Stimulated activated CD8-positive, alpha-beta memory T cell treated with anti-CD3 and anti-CD28 coated beads, Interleukin-4, amount 100 ng/mL, for 48 hours (primary cell): Measurements from ENCODE around the gene LIF.

Source experiments
- DNase-seq: peaks from one replicate; pipeline ENCODE4 v3.0.0-alpha.2; 2020

The LIF gene

DNA sequence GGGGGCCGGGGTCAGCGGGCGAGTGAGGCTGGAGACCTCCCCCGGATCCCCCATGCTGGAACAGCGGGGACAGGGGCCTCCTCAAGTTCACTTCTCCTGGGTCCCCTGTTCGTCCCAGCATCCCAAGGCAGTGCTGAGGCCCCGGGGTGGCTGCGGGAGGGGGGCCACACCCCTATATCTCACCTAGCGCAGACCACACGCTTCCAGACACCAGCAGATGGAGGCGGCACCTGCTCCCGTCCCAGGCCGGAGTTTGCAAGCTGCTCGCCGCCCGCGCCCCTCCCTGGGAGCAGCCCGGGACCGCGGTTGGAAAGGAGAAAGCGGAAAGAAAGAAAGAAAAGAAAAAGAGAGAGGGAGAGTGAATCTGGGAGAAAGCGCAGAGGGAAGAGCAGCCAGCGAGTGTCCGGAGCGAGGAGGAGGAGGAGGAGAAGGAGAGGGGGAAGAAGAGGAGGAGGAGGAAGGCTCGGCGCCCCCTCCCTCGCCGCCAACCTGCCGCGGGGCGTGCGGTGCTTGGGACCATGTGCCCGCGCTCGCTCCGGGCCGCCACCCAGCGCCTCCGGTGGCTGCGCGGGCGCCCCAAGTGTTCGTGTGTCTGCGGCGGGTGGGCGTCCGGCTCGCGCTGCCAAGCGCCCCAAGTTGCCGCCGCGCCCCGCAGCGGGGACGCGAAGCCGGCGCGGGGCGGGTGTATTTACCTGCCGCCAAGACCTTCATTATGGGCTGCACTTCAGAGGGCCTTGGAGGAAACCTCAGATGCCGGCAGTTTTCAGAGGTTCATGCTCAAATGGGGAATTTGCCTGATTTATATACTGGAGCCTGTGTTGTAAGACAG, at the start of gene LIF:
TSS of gene LIF (minus strand) at position 775 of the 829 bp plus-strand sequence. CDS start at position 711, 64 bp downstream.
- peak; percentile 70 for DNase-seq

DNA sequence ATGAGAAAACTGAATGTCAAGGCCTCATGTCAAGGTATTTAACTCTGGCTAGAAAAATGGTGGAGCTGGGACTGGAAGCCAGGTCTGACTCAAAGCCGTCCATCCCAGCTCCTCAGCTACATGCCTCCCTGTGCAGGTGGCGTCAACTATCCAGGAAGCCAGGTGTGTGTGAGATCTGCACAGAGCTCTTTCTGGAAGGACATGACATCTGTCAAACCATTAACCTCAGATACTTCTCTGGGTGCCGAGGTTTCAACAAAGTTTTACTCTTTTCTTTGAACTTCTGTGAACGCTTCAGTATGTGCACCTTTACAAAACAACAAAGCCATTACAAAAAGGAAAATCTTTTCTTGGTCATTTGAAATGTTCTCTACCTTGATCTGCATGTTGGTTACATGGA, 49.8 kb upstream of the LIF start:
- no peak for DNase-seq

DNA sequence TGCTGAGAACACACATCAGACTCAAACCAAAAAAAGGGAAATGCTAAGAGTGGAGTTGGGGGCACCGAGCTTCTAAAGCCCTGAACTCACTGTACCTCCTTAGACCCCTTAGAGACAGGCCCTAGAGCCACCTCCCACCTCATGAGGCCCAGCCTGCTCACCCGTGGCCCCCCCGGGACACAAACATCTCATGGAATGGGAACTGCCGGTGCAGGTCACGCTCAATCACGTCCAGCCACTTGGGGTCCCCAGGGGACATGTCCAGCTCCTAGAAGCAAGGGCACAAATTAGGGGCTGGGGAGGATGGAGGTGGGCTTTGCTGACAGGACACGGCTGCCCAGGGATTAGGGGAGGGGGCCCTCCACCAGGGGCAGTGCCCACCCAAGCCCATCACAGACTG, 49.0 kb upstream of the LIF start:
- DNase-seq, result no peak

DNA sequence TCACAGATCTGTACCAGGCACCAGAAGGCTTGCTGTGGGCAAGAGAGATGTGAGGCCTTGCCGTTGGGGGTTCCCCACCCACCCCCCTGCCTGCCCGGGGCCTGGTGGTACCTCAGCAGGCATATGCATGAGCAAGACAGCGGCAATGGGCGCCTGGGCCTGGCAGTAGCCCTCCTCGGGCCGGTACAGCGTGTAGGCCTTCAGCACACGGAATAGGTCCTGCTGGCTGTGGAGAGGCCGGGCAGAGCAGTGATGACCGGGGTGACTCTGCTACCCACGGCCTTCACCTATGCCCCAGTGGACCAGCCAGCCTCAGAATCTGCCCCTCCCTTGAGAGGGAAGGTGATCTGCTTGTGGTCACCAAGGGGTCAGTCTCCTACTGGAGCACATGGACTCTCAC, 48.3 kb upstream of the LIF start:
- no peak for DNase-seq

DNA sequence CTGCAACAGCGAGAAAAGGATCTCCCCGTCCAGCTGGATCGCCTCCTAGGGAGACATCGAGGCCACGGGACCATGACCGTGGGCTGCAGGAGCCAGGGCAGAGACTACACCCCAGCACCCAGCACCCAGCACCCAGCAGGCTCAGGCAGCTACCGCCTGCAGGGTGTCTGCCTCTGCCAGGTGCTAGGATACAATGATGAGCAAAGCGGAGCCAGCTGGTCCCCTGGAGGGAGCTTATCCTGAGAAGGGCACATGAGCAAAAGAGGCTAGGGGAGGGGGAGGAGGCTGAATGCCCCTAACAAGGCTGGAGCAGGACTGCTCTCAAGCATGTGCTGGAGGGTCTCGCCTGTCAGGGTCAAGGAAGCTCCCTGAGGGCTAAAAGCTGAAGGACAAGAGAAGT, 47.5 kb upstream of the LIF start:
- no peak for DNase-seq

DNA sequence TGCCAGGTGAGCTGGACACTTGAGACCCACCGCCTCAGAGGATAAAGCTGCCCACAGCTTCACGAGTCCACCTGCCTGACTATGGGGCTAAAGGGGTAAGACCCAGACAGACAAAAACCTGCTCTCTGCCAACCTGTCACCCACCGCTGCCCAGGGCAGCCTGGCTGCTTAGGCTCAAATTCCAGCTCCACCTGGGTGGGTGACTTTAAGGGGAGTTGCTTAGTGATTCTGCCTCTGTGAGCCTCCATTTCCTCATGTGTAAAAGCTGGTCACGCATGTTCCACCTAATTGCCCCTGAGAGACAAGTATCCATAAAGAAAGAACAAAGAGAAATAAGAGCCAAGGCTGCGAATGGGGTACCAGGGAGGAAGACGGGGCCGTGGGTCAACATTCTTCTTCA, 46.5 kb upstream of the LIF start:
- DNase-seq, result no peak

DNA sequence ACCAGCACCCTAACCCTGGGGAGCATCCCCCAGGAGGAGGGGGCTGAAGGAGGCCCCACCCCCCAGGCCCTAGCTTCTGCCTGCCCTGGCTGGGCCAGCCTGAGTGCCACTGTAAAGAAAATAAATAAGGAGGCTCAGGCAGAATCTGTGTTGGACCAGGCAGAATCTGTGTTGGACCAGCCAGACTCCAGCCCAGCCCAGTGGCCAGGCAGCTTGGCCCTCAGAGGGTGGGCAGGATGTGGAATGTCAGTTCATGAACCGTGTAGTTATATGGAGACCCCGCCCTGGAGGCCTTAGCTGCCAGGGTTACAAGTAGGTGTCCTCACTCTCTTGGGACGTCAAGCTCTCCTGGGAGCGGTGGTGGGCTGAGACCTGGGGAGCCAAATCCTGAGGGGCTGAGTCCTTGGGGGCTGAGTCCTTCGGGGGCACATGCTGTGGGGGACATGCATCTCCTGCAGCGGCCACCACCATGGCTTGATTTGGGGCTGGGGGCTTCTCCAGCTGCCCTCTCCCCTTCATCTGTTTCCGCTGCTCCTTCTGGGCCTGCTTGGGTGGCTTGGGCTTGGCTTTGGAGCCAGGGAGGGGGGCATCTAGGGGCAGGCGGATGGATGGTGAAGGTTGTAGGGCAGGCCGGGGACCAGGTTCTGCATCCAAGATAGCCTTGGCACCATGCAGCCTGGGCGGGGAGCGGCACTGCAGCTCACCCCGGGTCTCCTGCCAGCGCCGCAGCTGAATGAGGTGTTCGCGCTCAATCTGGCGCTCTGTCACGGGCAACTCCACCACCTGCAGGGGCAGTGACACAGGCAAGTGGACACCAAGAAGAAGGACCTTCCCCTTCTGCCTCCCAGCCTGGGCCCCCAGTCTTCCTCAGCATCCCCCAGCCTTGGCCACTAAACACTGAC, 45.8 kb upstream of the LIF start:
- DNase-seq, result no peak

DNA sequence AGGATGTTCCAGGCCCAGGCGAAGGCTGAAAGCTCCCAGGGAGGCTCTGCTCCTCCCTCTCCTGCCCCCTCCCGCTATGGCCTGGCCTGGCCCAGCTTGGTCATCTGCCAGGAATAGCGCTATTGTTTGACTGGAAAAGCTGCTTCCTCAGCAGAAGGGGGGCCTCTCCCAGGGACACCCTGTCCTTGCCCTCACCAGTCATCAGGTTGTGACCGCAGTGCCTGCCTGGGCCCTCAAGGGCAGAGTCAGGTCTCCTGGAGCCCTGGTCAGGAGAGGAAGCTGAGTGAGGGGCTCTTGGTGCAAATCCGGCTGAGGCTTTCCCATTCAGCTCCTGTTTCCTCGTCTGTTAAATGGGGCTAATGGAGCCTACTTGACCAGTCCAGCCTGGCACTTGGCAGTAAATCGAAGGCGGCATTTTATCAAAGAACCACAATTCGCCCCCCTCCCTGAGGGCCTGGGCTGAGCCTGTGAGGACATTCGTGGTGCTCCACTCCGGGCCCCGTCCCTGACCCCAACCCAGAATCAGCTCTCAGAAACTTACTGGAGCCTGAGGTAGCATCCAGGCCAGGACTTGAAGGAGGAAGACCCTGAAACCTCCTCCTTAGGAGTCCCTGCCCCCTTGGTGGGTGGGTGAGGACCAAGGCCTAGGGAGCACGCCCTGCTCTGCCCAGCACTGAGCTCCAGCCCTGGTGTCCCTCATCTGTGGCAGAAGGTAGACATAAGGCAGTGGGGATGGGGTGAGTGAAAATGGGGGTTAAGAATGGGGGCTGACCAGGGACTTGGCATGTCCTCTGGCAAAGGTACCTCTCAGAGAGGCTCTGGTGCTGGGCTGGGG, 44.7 kb upstream of the LIF start:
- DNase-seq, result no peak

DNA sequence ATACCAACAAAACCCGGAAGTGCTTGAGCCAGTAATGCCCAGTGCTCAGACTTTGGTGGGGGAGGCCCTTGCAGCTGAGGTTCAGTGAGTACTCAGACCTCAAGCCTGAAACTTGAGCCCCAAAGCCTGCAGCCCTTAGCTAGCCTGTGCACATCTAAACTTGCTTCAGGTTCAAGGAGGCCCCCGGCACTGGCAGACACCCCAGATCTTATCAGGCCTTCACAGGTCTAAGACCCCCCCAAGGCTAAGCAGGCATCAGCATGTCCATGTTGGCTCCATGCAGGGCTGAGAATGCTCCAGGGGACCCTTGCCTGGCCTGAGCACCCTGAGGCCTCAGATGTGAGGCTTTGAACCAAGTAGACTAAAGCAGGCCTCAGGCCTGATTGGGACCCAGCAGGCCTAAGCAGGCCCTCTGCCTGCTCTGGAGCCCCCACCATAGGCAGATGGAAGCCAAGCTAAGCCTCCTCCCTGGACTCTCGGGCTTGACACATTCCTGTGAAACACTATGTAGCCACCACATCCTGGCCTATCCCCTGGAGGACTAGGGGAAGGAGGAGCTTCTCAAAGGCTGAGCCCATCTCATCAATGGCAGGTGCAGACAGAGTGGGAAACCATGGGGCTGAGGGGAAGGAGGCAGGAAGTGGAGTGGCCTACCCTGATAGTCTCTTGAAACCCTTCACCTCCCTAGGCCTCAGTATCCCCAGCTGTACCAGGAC, 43.9 kb upstream of the LIF start:
- no peak for DNase-seq

DNA sequence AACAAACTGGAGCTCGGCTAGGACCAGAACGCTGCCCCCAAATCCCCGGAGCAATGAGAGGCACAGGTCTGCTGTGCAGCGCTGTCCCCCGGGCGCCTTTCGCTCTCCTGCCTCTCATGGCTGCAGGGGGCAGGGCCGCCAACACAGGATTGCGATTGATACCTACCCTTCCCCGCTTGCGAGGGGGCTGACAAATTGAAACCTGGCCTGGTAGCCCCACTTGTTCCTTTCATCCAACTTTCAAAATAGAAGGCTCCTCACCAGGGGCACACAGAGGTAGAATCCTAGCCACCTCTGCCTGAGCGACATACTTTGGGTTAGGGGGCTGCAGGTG, 43.4 kb upstream of the LIF start:
- DNase-seq, result no peak

DNA sequence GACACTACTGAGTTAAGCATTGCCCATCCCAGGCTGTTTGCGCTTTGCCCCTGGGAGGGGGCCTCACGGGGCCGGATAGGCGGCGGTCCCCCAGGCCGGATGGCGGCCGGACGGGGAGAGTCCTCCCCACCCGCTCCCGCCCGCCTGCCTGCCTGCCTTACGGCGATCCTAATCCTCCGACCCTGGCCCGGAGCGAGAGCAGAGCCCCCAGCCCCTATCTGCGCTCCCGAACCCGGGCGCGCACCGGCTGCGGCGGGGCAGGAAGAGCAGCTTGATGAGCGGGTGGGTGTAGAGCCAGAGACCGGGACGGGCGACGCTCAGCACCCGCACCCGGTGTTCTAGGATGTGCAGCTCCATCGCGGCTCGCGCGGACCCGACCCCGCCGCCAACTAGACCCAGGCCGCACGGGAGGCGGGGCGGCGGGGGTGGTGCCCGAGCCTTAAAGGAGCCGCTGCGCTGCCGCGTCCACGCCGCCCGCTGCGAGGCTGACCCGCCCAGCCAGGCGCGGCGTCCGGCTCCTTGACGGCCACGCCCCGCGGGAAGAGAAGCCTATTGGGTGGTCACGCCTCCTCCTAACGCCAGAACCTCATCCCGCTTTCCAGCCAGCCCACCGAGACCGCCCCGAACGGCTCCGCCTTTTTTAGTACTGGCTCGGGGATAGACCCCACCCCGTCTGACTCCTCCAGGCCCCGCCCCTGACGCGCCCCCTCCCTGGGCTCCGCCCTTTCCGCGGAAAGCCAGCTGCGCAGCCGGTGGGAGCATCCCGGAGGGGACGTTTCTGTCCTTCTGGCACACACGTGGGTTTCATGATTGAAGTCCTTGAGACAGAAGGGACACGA, 42.8 kb upstream of the LIF start, which contains the start of gene CASTOR1:
TSS of gene CASTOR1 (minus strand) at position 365 of the 839 bp plus-strand sequence. CDS start at position 357, 8 bp downstream.
- DNase-seq, result peak; percentile 96

DNA sequence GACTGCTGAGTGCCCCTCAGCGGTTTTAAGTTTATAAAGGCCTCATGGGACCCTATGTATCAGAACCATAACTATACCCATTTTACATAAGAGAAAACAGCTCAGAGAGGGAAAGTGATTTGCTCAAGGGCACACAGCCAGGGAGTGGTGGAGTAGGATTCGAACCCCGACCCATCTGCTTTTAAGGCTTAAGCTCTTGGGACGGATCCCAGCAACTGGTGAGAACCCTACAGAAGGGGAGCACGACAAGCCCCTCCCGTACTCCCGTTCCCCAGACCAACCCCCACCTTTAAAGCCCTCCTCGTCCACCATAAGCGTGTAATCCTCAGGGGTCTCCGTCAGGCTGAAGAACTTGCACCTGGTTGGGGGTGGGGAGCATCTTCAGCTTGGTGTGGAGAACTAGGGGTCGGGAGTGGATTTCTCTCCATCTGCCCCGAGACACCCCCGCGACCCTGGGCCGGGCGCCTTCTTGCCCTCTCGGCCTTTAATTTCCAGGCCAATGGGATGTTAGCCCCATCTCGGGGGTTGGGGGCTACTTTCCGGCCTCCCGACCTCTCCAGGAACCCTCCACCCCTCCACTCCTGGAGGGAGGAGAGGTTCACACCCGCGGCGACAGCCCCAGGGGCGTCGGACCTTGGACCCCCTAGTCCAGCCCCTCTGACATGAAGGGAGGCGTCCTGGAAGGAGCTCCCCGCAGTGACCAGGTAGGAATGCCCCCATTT, 42.0 kb upstream of the LIF start:
- DNase-seq, result no peak

DNA sequence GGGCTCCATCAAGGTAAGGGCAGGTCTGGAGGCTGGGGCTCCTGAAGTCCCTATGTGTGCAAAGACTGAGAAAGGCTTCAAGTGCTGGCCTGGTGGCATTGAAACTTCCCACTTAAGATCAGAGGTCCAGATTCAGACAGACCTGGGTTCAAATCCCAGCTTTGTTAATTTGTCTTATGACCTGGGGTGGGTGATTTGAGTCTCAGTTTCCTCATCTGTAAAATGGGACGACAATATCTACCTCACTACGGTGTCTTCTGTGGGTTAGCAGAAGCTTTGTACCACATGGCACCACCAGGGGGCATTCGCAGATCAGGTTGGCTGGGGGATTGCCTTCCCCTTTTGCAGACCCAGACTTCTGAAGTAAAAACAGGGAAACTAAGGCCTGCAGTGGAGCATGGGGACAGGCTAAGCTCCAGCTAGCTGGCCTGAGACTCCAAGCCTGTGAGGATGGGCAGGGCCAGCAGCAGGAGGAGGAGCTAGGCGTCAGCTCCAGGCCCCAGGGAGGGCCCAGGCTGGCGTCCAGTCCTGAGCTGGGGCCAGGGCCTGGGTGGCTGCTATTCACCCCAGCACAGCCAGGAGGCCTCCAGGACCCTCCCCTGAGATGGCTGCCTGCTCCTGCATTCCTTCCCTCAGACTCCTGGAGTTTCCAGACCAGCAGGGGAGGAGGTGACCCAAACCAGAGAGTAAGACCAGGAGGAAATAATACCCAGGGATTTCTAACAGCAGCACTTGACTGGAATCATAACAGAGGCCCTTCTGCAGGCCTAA, 41.3 kb upstream of the LIF start:
- peak; percentile 95 for DNase-seq

DNA sequence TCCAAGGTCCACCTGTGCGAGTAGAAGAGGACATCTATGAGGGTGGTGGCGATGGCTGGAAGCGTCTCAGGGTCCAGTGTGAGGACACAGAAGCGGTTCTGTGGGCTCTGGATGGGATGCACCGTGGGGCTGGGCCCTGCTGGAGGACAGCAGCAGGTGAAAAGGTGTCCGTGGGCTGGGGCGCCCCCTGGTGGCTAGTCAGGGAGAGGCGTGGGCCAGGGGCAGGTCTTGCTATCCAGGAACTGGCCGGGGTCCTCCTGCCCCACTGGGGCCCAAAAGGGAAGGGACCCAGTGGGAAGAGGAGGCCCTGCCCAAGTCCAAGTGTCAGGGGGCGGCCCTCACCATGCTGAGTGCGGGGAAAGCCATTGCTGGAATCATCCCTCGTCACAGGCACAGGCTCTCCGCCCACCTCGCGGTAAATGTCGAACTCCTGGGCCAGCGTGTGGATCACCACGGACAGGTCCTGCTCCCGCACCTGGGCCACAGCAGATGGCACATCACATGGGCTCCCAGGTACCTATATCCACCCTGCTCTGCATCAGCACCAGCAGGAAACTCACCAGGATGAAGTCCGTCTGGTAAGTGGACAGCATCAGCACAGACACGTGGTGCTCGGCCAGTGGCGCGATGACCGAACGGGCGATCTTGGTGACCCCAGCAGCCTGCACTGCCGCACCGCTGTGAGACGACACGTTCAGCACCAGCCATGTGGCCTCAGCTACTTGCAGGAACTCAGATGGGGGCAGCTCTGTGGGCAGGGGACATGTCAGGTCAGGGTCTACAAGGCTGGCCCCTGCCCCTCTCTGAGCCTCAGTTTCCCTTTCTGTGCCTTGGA, 40.5 kb upstream of the LIF start:
- DNase-seq, result peak; percentile 95

DNA sequence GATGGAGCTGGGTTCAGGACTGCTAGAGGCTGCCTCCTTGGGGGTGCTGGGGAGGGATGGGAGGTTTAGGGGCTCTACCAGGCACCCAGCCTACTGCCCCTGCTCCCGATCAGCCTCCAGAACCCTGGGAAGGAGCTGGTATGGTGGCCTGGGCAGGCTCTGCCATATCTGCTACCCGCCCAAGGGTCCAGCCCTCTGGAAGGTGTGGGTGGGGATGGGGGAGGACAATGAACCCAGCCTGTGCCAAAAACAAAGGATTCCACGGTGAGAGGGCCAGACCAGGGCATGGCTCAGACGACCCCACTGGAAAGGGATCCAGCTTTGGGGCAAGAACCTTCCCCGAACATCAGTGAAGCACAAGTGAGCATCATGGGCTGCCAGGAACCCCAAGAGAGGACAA, 39.8 kb upstream of the LIF start:
- DNase-seq, result no peak

DNA sequence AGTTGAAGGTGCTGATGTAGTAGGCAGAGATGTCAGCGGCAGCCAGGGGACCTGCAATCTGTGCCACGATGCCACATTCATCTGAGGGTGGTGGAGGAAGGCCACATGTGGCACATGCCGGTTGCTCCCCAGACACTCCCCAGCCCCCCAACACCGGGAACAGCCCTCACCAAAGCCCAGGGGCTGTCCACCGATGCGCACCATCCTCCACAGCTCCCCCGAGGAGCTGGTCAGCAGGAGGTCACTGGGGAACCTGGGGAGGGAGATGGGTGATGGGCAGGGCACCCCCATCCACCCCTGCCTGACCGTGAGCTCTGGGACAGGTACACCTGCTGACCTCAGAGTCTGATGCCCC, 39.3 kb upstream of the LIF start:
- no peak for DNase-seq

DNA sequence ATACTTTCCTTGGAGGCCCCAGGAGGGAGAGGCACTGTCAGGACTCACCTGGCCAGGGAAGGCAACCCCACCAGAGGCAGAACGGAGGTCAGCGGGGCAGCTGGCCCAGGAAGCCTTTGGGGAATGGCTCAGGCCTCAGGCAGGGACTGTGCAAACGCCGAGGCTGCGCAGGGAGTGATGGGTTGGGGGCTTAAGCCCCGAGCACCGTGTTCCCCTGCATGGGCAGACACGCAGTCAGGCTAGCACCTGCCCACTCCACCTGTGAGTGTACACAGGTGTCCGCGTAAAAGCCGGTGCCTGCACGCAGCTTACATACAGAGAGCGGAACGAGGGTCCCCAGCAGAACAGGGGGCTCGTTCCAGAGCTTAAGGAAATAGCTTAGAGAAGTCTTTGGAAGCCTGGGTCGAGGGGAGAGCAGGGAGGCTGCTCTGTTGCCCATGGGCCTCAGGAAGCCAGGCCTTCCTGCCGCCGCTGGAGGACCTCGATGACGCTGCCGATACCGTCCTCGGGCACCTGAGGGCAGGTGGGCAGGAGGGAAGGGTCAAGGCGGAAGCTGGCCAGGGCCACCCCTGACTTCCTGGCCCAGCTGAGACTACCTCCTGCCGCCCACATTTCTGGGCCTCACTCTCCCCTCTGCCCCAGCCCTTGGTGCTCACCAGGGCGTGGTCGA, 38.8 kb upstream of the LIF start:
- no peak for DNase-seq

DNA sequence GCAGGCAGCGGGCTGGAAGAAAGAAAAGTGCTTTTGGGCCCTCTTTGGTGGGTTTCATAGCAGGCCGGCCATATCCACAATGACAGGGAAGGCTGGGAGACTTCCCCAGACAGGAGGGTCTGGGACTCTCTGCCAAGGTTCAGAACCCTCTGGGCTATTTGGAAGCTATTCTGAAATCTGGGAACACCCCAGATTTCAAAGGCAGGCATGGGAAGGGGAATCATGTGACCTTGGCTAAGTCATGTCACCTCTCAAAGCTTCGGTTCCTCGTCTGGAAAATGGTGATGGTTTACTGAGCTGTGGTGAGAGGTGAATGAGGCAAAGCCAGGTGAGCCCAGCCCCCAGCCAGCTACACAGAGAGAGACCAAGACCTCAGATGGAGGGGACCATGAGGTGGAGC, 38.1 kb upstream of the LIF start:
- DNase-seq, result no peak

DNA sequence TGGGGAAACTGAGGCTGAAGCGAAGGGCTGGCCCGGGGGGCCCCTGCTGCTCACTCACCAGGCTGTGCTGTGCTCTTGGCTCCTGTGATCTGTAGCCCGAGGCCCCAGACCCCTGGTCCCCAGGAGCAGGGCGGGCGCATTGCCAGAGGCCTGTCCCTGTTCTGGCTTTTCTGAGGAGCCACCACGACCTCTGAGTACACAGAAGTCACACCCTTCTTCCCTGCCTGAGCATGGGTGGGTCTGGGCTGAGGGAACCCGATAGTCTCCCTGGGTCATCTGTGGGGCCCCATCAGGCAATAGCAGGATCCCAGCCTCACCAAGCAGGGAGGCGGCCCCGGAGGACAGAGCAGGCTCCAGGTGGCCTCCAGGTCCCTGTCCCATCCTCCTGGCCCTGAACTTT, 37.6 kb upstream of the LIF start:
- DNase-seq, result no peak
